ENCODE results near the gene HHAT.
"Not testable (repeated sequence)": the region's sequence is repeated elsewhere in the genome, so short reads cannot be mapped to it uniquely, and the experiment has no call there.

HHAT gene

GRCh38 chr1:210313921-210314320 lies 14.8 kb upstream of the HHAT start:
- no peak for DNase-seq (ENCODE audit: low read depth in 2 of 2)

- DNase-seq (ENCODE audit: low read depth in 2 of 2): no peak
Measured at GRCh38 chr1:210315529-210315928, 13.2 kb upstream of the HHAT start.

GRCh38 chr1:210321131-210321530 lies 7.6 kb upstream of the HHAT start:
- DNase-seq (ENCODE audit: low read depth in 2 of 2): no peak

- no peak for DNase-seq (ENCODE audit: low read depth in 2 of 2)
Measured at GRCh38 chr1:210321552-210321951, 7.2 kb upstream of the HHAT start.

- no peak for DNase-seq (ENCODE audit: low read depth in 2 of 2)
Measured at GRCh38 chr1:210323957-210324356, 4.7 kb upstream of the HHAT start.

GRCh38 chr1:210325026-210325670 lies 3.6 kb upstream of the HHAT start:
- DNase-seq (ENCODE audit: low read depth in 2 of 2): no peak

GRCh38 chr1:210328032-210328745 lies 513 bp upstream of the HHAT start:
- no peak for DNase-seq (ENCODE audit: low read depth in 2 of 2)

- no peak for DNase-seq (ENCODE audit: low read depth in 2 of 2)
Measured at GRCh38 chr1:210330279-210330866, 1.7 kb downstream of the HHAT start.

- no peak for DNase-seq (ENCODE audit: low read depth in 2 of 2)
Measured at GRCh38 chr1:210332233-210332632, 3.5 kb downstream of the HHAT start.

GRCh38 chr1:210332719-210333398 lies 4.2 kb downstream of the HHAT start:
- DNase-seq (ENCODE audit: low read depth in 2 of 2): no peak

- DNase-seq (ENCODE audit: low read depth in 2 of 2): no peak
Measured at GRCh38 chr1:210335001-210335400, 6.3 kb downstream of the HHAT start.

- DNase-seq (ENCODE audit: low read depth in 2 of 2): no peak
Measured at GRCh38 chr1:210336362-210336761, 7.7 kb downstream of the HHAT start.

GRCh38 chr1:210339500-210339899 lies 10.8 kb downstream of the HHAT start:
- no peak for DNase-seq (ENCODE audit: low read depth in 2 of 2)

GRCh38 chr1:210340311-210340710 lies 11.6 kb downstream of the HHAT start:
- no peak for DNase-seq (ENCODE audit: low read depth in 2 of 2)

GRCh38 chr1:210340841-210341240 lies 12.1 kb downstream of the HHAT start:
- DNase-seq (ENCODE audit: low read depth in 2 of 2): no peak

GRCh38 chr1:210342986-210343780 lies 14.5 kb downstream of the HHAT start:
- no peak for DNase-seq (ENCODE audit: low read depth in 2 of 2)

GRCh38 chr1:210344706-210345105 lies 16.0 kb downstream of the HHAT start:
- no peak for DNase-seq (ENCODE audit: low read depth in 2 of 2)

- DNase-seq (ENCODE audit: low read depth in 2 of 2): no peak
Measured at GRCh38 chr1:210347112-210347511, 18.4 kb downstream of the HHAT start.

GRCh38 chr1:210351496-210351895 lies 22.8 kb downstream of the HHAT start:
- DNase-seq (ENCODE audit: low read depth in 2 of 2): no peak

GRCh38 chr1:210352575-210352974 lies 23.9 kb downstream of the HHAT start:
- DNase-seq (ENCODE audit: low read depth in 2 of 2): no peak

- not testable (repeated sequence) for DNase-seq (ENCODE audit: low read depth in 2 of 2)
Measured at GRCh38 chr1:210354305-210354704, 25.6 kb downstream of the HHAT start.

- DNase-seq (ENCODE audit: low read depth in 2 of 2): no peak
Measured at GRCh38 chr1:210358626-210359025, 29.9 kb downstream of the HHAT start.
